HUDEP-2 (cell line): ENCODE data around the gene TMOD1.
"Not testable (repeated sequence)": the region's sequence is repeated elsewhere in the genome, so short reads cannot be mapped to it uniquely, and the experiment has no call there.

Experiments used
- DNase-seq, 76 experiments: peaks; one replicate each; lab custom pipeline; 2025; ENCODE audit not compliant: unreplicated experiment in 76 of 76; lab: John Stamatoyannopoulos, UW

Gene TMOD1

DNA sequence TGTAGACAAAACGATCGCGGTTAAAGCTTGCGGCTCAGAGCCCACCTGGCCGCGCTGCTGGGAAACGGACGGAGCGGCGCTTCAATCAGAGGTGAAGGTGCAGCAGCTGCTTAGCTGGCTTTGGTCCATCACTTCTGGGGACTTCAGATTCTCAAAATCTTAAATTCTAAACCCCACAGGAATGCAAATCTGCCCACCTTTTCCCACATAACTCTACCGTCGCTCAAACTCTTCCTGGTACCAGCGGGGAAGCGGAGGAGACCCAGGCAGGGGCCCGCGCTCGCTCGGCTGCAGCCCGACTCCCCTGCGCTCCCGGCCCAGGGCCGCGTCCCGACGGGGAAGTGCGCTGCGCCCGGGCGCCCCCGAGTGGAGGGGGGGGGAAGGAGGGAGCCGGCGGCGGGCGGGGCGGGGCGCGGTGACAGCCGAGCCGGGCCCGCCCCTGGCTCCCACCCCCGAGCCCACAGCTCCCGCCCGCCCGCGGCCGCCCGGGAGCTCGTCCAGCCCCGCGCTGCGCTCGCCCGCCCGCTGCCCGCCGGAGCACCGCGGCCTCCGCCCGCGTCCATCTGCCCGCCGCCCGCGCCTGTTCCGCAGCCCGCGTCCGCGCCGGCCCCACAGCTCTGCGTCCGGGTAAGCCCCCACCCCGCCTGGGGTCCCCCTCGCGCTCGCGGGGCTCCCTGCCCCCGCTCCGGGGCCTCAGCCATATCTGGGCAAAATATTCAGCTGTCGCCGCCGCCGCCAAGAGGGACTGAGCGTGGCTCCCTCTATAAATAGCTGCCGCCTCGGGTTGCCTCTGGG is at the start of gene TMOD1:
Gene TMOD1, plus strand, starts transcription at position 490 of the 795 bp plus-strand sequence. CDS start 22,523 bp downstream, outside the sequence.
- DNase-seq, result peak in 58 of 76 experiments; percentile 7 to 80 (median 57)

DNA sequence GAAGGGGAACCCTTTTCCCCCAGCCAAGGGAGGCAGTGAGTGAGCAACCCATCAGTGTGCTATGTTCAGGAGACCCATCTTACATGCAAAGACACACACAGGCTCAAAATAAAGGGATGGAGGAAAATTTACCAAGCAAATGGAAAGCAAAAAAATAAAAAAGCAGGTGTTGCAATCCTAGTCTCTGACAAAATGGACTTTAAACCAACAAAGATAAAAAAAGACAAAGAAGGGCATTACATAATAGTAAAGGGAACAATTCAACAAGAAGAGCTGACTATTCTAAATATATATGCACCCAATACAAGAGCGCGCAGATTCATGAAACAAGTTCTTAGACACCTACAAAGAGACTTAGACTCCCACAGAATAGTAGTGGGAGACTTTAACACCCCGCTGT is 47.9 kb upstream of the TMOD1 start:
- DNase-seq, result not testable (repeated sequence)

DNA sequence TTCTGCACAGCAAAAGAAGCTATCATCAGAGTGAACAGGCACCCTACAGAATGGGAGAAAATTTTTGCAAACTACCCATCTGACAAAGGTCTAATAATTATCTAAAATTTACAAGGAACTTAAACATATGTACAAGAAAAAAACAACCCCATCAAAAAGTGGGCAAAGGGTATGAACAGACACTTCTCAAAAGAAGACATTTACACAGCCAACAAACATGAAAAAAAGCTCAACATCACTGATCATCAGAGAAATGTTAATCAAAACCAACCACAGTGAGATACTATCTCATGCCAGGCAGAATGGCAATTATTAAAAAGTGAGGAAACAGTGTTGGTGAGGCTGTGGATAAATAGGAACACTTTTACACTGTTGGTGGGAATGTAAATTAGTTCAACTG is 44.6 kb upstream of the TMOD1 start:
- DNase-seq, result not testable (repeated sequence)

DNA sequence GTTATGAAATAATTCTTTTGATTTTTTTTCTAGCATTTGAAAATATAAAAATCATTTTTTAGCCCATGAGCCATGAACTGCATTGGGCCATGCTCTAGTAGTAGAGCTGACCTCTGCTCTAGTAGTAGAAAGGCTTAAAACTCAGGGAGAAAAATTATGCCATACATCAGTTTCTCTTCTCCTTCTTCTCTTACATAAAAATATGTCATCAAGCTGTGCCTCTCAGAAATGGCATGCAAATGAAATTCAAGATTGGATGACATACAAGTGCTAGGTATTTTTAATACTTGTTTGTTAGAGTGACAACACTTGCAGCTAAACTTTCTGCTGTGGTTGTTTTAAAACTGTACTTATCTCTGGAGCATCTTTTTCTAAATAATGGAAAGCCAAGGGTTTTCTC is 42.1 kb upstream of the TMOD1 start:
- DNase-seq, result no peak

DNA sequence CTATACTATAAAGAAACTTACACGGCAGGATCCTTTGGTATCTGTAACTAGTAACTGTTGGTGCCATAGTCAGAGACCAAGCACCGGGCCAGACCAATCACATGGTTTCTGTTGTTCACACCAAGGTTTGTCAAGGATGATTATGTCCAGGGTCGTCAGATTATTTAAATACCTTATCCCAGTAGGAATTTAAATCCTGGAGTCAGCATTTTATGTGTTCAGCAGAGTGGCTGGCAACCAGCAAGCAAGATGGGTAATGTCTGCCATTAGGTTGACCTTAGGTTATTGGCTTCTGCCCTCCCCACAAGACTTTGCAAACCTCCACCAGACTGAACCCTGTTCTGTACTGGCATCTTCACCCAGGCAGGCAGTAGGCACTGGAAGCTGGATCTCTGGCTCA is 39.3 kb upstream of the TMOD1 start:
- no peak for DNase-seq

DNA sequence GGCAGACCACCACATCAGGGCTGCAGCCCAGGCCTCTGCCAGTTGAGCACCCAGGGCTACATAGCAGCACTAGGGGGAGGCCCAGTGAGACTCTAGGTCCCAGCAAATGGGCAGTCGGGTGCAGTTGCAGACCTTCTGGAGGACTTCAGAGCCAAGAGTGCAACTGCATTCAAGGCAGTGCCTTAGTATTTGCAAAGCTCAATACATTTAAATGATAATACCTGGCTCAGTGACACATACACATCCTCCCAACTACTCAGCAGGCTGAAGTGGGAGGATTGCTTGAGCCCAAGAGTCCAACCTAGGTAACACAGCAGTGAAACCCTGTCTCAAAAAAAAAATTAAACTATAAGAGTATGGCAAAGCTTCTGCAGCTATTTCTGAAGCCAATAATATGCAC is 38.6 kb upstream of the TMOD1 start:
- no peak for DNase-seq

DNA sequence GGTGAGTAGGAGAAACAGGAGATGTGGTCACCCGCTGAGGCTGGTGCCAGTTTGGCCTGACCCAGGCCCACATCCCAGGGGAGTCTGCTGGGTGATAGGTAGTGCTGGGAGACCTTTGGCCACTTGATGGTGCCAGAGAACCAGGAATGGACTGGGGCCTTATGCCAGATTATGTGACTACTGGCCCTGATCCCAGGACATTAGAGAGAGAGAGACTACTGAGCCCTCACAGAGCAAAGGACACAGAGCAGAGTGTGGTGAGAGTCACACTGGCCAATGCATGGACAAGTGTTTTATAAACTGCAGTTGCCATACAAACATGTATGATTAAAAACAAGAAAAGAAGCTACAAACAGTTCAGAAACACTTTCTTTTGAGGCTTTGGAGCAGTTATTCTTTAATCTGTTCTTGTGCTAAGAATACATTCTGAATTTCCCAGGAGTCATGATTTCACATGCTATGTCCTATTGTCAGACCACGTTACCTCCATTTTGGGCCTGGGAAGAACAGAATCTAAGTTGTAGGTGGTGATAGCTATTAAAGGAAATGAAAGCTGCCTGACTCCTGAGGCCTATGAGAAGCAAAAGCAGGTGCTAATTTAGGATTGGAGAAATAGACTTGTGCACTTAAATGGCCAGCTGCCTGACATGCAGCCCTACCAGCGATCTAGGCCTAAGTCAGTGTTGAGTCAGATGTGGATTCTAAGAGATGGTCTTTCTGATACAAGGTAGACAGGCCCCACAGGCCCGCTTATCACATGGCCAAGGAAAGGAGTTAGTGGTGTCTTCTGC is 32.6 kb upstream of the TMOD1 start:
- DNase-seq, result peak in 73 of 76 experiments; percentile 4 to 83 (median 60)

DNA sequence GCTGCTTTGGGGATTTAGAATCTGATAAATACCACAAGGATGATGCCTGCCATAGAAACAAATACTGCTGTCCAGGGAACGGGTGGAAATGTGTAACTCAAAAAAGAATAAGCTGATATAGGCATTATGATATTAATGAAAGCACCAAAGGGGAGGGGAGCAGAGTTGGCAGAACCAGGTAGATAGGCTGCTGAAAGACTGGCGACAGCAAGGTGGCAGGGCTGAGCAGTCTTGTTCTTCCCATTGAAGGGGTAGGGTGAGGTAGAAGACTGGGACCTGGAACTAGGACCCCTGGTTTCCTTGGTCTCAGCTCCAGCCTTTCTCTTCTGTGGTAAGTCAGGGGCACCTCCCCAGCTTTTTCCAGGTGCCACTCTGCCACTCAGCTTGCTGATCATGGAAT is 31.4 kb upstream of the TMOD1 start:
- DNase-seq, result peak in 13 of 76 experiments; percentile 1 to 30 (median 6)

DNA sequence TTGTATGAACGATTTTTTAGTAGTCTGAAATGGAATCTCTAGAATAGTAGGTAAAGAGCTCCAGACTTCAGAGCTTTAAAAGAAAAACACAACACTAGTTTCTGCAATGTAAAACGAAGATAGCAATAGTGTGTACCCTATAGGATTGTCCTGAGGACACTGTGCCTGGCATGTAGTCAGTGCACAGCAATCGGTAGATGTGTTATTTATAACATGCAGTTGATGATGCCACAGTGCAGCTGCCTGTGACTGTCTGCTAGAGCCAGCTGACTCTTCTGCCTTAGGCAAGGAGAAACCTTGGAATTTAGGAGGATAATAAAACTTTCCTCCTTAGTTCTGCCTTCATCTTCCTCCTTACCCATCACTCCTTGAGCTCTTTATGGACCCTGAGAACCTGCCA is 27.7 kb upstream of the TMOD1 start:
- DNase-seq, result no peak

DNA sequence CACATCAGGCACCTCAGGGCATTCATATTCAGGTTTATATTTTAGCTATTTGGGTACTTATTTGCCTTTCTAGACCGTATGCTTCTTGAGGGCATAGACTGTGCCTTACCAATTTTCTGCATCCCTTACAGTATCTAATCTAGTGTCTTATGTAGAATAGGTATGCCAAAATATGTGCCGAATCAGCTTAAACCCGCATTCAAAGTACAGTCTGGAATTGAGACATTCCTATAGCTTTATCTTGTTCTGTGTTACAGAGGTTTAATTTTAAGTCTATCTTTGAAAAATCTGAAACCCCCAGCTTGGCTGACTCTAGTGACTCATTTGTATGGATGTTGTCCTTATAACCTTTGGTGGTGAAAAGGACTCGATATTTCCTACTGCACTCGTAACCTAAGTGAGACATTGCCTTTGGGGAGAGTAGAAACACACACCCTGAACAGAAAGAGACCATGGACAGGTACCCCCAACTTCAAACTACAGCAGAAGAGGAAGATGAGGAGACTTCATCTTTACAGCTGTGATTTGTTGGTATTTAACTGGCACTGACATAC is 27.0 kb upstream of the TMOD1 start:
- no peak for DNase-seq

DNA sequence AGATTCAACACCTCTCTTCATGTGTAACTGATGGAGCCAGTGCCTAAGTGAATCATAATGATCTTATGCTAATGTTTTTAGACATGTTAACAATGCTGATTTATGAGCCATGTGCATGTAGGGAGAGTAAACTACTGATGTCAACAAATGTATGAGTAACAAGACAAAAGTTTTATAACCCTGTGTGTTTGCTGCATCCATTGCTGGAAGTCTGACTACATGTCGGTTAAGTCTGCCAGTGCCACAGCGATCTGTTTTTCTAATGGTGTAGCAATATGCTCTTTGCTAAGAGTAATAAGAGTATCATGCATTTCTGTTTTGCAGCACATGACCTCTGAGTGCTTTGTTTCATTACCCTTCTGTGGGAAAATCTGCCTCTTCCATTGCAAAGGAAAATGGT is 26.4 kb upstream of the TMOD1 start:
- DNase-seq, result no peak

DNA sequence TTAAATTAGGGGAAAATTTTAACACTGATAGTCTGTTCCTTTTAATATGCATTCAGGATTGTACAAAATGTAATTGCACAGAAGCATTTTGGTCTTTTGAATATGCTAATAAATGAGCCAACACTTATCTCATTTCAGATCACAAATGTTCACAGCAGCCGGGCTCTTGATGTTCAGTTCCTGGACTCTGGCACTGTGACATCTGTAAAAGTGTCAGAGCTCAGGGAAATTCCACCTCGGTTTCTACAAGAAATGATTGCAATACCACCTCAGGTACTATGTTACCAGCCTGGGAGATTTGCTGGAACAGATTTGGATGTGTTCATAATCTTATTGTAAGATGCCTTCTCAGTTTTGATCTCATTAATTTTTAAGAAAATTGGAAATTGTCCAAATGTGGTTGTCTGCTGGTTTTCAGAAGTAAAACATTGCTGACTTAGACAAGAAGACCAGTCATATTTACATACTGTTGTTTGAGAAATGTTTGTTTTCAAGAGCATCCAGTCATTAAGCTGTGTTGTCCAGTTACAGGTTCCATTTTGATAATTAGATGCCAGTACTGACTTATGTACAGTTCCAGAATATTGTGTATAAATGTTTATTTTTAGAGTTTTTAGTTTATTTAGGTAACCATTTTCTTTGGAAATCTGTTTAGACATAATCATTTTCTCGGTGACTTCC is 23.0 kb upstream of the TMOD1 start:
- DNase-seq, result peak in 1 of 76 experiments; percentile 1

DNA sequence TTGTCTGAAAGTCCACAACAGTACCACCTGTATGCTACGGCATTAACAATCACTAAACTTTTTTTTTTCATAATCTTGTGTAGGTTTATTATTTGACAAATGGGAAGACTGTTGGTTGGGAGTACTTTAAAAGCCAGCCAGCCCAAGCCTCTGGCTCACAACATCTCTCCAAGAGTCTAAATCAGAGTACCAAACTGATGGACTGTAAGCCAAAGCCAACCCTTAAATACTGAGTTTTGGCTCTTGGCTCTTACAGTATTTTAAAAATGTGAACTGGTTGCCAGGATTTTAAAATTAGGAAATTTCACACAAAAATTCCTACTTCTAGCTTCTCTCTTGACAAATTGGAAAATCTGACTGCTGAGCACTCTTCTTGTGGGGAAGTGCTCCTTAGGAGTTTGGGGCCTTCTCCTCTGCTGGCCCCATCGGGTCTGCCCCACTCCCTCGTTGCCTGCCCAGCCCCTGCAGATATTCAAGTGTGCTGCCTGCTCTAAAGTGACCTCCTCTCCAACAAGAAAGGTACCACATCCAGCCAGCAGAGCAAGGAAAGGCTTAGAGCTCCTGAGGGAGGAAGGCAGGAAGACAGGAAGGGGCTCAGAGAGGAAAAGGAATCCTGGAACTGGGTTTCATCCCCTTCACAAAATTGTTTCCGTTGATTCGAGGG is 21.8 kb upstream of the TMOD1 start:
- DNase-seq, result no peak

DNA sequence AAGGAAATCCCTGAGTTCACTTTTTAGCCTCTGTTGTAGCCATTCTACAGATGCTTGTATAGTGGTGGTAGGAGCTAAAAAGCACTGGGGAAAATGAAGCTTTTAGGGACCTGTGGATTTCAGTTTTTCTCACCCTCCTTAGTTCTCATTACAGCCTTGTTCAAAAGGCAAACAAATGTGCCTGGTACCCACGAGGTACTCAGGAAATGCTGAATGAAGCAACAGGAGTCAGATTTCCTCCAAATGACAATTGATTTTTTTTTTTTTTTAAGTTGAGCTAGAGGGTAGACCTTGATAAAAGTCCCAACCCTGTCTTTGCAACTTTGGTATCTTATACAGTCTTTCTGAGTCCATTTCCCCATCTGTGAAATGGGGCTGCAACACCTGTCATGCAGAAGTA is 21.3 kb upstream of the TMOD1 start:
- no peak for DNase-seq

DNA sequence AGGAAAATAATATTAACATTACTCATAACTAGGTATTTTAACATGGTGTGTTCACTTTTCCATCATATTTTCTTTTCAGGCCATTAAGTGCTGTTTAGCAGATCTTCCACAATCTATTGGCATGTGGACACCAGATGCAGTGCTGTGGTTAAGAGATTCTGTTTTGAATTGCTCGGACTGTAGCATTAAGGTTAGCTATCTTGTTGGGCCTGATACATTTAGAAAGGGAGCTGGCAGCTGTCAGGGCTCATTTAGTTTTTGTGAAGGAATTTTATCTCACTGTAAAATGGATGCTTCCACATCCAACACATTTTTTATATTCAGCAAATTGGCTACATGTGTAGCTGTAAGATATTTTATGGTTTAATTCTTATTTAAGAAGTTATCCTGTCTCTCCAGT is 20.7 kb upstream of the TMOD1 start:
- DNase-seq, result no peak

DNA sequence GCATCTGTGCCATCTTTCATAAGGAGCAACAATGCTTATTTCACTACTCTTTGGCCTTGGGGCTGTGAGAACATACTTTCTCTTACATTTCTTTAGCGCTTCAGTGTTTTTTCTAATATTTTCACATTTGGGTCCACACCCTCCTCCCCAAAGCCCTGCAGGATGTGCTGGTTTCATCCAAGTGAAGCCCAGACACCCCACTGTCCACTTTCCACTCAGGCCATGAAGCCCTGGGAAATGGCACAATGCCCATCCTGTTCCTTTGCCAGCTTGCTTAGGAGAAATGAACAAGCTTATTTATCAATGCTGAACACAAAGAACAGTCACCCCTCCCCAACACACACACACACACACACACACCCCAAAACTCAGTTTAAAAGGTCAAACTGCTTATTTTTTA is 17.3 kb upstream of the TMOD1 start:
- no peak for DNase-seq

DNA sequence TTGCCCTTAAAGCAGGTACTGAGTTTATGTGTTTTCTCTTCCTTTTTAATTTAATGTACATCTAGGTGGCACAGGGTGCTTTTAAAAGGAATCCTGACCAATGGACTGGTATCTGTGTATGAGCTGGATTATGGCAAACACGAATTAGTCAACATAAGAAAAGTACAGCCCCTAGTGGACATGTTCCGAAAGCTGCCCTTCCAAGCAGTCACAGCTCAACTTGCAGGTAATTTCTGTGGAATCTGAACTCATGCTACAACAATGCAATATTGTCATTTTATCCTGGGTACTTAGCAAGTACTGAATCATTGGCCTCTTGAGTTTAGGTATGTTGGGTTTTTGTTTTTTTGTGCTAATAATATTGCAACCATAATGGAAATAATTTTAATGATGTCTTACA is 14.4 kb upstream of the TMOD1 start:
- DNase-seq, result peak in 5 of 76 experiments; percentile 4 to 23 (median 10)

DNA sequence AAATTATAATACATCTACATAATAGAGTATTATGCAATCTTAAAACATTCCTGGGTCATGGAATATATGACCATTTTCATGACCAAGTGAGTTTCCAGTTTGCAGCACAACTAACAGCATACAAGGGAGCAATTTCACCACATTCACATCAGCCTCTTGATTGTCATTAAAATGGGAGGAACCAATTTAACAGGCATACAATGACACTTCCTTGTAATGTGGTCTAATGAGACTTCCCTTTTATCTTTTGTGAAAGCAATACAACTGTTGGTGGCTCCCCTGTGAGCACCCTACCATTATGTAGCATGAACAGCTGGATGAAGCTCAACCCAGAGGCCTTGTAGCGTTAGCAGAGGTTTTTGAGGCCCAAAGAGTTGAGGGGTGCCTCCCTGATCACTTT is 13.6 kb upstream of the TMOD1 start:
- DNase-seq, result no peak

DNA sequence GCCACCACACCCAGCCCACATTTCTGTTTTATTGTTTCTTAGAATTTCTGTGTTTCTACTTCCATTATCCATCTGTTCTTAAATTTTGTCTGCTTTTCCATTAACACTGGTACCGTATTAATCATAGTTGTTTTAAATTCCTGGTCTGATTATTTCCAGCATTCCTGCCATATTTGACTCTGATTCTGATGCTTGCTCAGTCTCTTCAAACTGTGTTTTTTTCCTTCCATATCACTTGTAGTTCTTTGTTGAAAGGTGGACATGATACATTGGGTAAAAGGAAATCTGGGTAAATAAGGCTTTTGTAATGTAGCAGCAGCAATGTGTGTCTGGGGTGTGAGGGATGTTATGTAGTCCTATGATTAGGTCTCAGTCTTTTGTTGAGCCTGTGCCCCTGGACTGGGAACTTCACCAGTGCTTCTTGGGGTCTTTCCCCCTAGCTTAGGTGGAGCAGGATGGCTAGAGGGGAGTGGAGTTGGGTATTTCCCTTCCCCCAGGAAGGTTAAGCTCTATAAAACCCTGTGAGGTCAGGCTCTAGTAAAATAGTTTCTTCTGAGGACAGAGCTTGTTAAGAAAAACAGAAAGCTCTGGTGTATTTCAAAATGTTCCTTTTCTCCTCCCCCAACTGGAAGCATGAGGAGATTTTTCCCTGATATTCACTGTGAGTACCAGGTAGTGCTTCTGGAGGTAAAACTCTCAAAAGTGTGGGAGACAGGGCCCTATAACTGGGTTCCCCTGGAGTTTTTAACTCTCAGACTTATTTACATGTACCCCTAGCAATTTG is 10.1 kb upstream of the TMOD1 start:
- no peak for DNase-seq
